GM23338 (cell line): ENCODE data around the gene KLRC3. TPM values are rescaled to one million over a fixed set of nuclear protein-coding genes. Genes with fewer than 3 reads are reported as not detected.

Experiments used
- ATAC-seq: fragments of 200-7000 bp; cut with Tn5 transposase; 3 replicates; pipeline ENCODE4 v1.9.1; 2020
- DNase-seq: peaks from one replicate; pipeline ENCODE4 v3.0.0-alpha.2; 2015; ENCODE audit warnings: low spot score
- H2AFZ ChIP-seq: fragments of 200-600 bp; sonication (generic); 2 replicates; pipeline ENCODE4 v1.8.0; 2016; ENCODE audit warnings: antibody characterized with exemption, mild to moderate bottlenecking, moderate library complexity
- H3F3A ChIP-seq: fragments of 200-600 bp; sonication (generic); replicated peaks from 2 replicates; pipeline ENCODE4 v1.8.0; 2017; ENCODE audit warnings: antibody characterized with exemption, mixed run types, low read depth
- H3K27ac ChIP-seq: fragments of 200-600 bp; sonication (generic); 2 replicates; pipeline ENCODE4 v1.6.1; 2016; ENCODE audit warnings: low read depth
- H3K27me3 ChIP-seq: fragments of 200-600 bp; sonication (generic); 2 replicates; pipeline ENCODE4 v1.8.0; 2016; ENCODE audit warnings: mild to moderate bottlenecking, mixed run types, moderate library complexity; ENCODE audit not compliant: insufficient read depth
- H3K36me3 ChIP-seq: fragments of 200-600 bp; sonication (generic); 2 replicates; pipeline ENCODE4 v1.8.0; 2016; ENCODE audit warnings: mild to moderate bottlenecking; ENCODE audit not compliant: insufficient read depth
- H3K4me1 ChIP-seq: fragments of 200-600 bp; sonication (generic); 2 replicates; pipeline ENCODE4 v1.8.0; 2016; ENCODE audit warnings: mild to moderate bottlenecking, moderate library complexity; ENCODE audit not compliant: insufficient read depth
- H3K4me2 ChIP-seq: fragments of 200-600 bp; sonication (generic); 2 replicates; pipeline ENCODE4 v1.7.1; 2017; ENCODE audit warnings: mixed run types
- H3K4me3 ChIP-seq: fragments of 200-600 bp; sonication (generic); 2 replicates; pipeline ENCODE4 v1.6.1; 2016; ENCODE audit warnings: mixed run types
- H3K79me2 ChIP-seq: fragments of 200-600 bp; sonication (generic); replicated peaks from 2 replicates; pipeline ENCODE4 v1.8.0; 2017; ENCODE audit warnings: mild to moderate bottlenecking; ENCODE audit not compliant: insufficient read depth
- H3K9me2 ChIP-seq: fragments of 200-600 bp; sonication (generic); 2 replicates; pipeline ENCODE4 v1.8.0; 2017; ENCODE audit not compliant: insufficient read depth
- H4K20me1 ChIP-seq: fragments of 200-600 bp; sonication (generic); replicated peaks from 2 replicates; pipeline ENCODE4 v1.8.0; 2017; ENCODE audit warnings: mild to moderate bottlenecking; ENCODE audit not compliant: insufficient read depth
- H3K27ac Mint-ChIP-seq: 2 replicates; pipeline ENCODE4 v1.8.0; 2020; ENCODE audit warnings: inconsistent platforms, mild to moderate bottlenecking, moderate library complexity, mixed read lengths
- H3K27me3 Mint-ChIP-seq: 3 replicates; pipeline ENCODE4 v1.8.0; 2022; ENCODE audit warnings: low read depth, mild to moderate bottlenecking, moderate library complexity, mixed read lengths, inconsistent platforms; ENCODE audit not compliant: insufficient read depth, poor library complexity
- H3K36me3 Mint-ChIP-seq: 3 replicates; pipeline ENCODE4 v1.8.0; 2021; ENCODE audit warnings: low read depth, mild to moderate bottlenecking, inconsistent platforms, moderate library complexity, mixed read lengths
- H3K4me1 Mint-ChIP-seq: 3 replicates; pipeline ENCODE4 v1.8.0; 2020; ENCODE audit warnings: mild to moderate bottlenecking, inconsistent platforms, mixed read lengths
- H3K4me3 Mint-ChIP-seq: 3 replicates; pipeline ENCODE4 v1.8.0; 2021; ENCODE audit warnings: moderate library complexity, mild to moderate bottlenecking, inconsistent platforms, mixed read lengths
- H3K9me3 Mint-ChIP-seq: 3 replicates; pipeline ENCODE4 v1.8.0; 2020; ENCODE audit warnings: moderate library complexity, mild to moderate bottlenecking, inconsistent platforms, mixed read lengths
- ETS1 ChIP-seq: IDR thresholded peaks from 2 replicates; pipeline ENCODE4 v1.6.1; 2016; ENCODE audit warnings: antibody characterized with exemption
- EZH2 ChIP-seq: fragments of 200-600 bp; sonication (generic); IDR thresholded peaks from one replicate; pipeline ENCODE4 v1.8.0; 2017; ENCODE audit warnings: antibody characterized with exemption, mild to moderate bottlenecking, low read depth; ENCODE audit not compliant: unreplicated experiment
- EZH2phosphoT487 ChIP-seq: fragments of 200-600 bp; sonication (generic); IDR thresholded peaks from one replicate; pipeline ENCODE4 v1.8.1; 2018; ENCODE audit warnings: antibody characterized with exemption; ENCODE audit not compliant: unreplicated experiment
- JUNB ChIP-seq: IDR thresholded peaks from one replicate; pipeline ENCODE4 v1.6.1; 2016; ENCODE audit warnings: antibody characterized with exemption; ENCODE audit not compliant: unreplicated experiment
- POLR2AphosphoS5 ChIP-seq: IDR thresholded peaks from 2 replicates; pipeline ENCODE4 v1.6.1; 2016; ENCODE audit warnings: antibody characterized with exemption, low read depth
- ZNF114 ChIP-seq: fragments of 250-450 bp; sonication (Bioruptor Pico); IDR thresholded peaks from 2 replicates; pipeline ENCODE4 v1.5.0; 2020; ENCODE audit warnings: mild to moderate bottlenecking, moderate library complexity
- polyA plus RNA-seq: library from polyadenylated mRNA; unstranded; fragments of >200 nt; fragmentation: Nextera tagmentation; extraction: Ambion mirVana; gene quantifications from 2 replicates; pipeline ENCODE4 v1.2.1, GENCODE V29; 2016
- total RNA-seq: library from RNA; depleted of rRNA; stranded (reverse); fragments of >200 nt; shearing (Covaris generic); gene quantifications from 2 replicates; pipeline ENCODE4 v1.2.3, GENCODE V29; 2014
- TF ChIP-seq, protein P1 (sequence below): fragments of 250-450 bp; sonication (Bioruptor Pico); IDR thresholded peaks from 2 replicates; pipeline ENCODE4 v1.5.0; 2020; ENCODE audit warnings: mild to moderate bottlenecking, moderate library complexity

Gene KLRC3
- total and polyA plus RNA-seq, 2 experiments from 2014 or later: not detected

GRCh38 chr12:10405294-10405693 is 15.1 kb downstream of the KLRC3 start (continued):
- TF ChIP-seq, protein P1, sequence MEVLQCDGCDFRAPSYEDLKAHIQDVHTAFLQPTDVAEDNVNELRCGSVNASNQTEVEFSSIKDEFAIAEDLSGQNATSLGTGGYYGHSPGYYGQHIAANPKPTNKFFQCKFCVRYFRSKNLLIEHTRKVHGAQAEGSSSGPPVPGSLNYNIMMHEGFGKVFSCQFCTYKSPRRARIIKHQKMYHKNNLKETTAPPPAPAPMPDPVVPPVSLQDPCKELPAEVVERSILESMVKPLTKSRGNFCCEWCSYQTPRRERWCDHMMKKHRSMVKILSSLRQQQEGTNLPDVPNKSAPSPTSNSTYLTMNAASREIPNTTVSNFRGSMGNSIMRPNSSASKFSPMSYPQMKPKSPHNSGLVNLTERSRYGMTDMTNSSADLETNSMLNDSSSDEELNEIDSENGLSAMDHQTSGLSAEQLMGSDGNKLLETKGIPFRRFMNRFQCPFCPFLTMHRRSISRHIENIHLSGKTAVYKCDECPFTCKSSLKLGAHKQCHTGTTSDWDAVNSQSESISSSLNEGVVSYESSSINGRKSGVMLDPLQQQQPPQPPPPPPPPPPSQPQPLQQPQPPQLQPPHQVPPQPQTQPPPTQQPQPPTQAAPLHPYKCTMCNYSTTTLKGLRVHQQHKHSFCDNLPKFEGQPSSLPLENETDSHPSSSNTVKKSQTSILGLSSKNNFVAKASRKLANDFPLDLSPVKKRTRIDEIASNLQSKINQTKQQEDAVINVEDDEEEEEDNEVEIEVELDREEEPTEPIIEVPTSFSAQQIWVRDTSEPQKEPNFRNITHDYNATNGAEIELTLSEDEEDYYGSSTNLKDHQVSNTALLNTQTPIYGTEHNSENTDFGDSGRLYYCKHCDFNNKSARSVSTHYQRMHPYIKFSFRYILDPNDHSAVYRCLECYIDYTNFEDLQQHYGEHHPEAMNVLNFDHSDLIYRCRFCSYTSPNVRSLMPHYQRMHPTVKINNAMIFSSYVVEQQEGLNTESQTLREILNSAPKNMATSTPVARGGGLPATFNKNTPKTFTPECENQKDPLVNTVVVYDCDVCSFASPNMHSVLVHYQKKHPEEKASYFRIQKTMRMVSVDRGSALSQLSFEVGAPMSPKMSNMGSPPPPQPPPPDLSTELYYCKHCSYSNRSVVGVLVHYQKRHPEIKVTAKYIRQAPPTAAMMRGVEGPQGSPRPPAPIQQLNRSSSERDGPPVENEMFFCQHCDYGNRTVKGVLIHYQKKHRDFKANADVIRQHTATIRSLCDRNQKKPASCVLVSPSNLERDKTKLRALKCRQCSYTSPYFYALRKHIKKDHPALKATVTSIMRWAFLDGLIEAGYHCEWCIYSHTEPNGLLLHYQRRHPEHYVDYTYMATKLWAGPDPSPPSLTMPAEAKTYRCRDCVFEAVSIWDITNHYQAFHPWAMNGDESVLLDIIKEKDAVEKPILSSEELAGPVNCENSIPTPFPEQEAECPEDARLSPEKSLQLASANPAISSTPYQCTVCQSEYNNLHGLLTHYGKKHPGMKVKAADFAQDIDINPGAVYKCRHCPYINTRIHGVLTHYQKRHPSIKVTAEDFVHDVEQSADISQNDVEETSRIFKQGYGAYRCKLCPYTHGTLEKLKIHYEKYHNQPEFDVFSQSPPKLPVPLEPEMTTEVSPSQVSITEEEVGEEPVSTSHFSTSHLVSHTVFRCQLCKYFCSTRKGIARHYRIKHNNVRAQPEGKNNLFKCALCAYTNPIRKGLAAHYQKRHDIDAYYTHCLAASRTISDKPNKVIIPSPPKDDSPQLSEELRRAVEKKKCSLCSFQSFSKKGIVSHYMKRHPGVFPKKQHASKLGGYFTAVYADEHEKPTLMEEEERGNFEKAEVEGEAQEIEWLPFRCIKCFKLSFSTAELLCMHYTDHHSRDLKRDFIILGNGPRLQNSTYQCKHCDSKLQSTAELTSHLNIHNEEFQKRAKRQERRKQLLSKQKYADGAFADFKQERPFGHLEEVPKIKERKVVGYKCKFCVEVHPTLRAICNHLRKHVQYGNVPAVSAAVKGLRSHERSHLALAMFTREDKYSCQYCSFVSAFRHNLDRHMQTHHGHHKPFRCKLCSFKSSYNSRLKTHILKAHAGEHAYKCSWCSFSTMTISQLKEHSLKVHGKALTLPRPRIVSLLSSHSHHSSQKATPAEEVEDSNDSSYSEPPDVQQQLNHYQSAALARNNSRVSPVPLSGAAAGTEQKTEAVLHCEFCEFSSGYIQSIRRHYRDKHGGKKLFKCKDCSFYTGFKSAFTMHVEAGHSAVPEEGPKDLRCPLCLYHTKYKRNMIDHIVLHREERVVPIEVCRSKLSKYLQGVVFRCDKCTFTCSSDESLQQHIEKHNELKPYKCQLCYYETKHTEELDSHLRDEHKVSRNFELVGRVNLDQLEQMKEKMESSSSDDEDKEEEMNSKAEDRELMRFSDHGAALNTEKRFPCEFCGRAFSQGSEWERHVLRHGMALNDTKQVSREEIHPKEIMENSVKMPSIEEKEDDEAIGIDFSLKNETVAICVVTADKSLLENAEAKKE (CRISPR knock-in tag): no peak
- TF ChIP-seq EZH2: no peak
- TF ChIP-seq EZH2phosphoT487: no peak
- TF ChIP-seq POLR2AphosphoS5: no peak
- TF ChIP-seq ETS1: no peak
- no peak for TF ChIP-seq ZNF114

- no peaks in the 10 kb centered on the region for H3K9me2 ChIP-seq
- H3K36me3 ChIP-seq: no peaks in the 10 kb centered on the region
- H4K20me1 ChIP-seq: no peaks in the 10 kb centered on the region
- TF ChIP-seq, protein P1 (CRISPR knock-in tag): no peak
- TF ChIP-seq JUNB: no peak
- H3K4me1 ChIP-seq: no peaks in the 10 kb centered on the region
- no peak overlapping the region for H3K4me3 Mint-ChIP-seq
- no peaks in the 10 kb centered on the region for H3F3A ChIP-seq
- no peaks in the 10 kb centered on the region for H3K36me3 Mint-ChIP-seq
- H3K79me2 ChIP-seq: no peaks in the 10 kb centered on the region
- no peak overlapping the region for H2AFZ ChIP-seq
- DNase-seq (no peak), ATAC-seq (no peak)
- no peak overlapping the region for H3K4me3 ChIP-seq
- H3K27ac ChIP-seq: no peak overlapping the region
- no peaks in the 10 kb centered on the region for H3K27me3 Mint-ChIP-seq
- no peak overlapping the region for H3K4me2 ChIP-seq
- H3K27me3 ChIP-seq: no peaks in the 10 kb centered on the region
- H3K9me3 Mint-ChIP-seq: no peaks in the 10 kb centered on the region
- H3K27ac Mint-ChIP-seq: no peak overlapping the region
- H3K4me1 Mint-ChIP-seq: peaks cover 8% of the 10 kb centered on the region; the same call in 2 of the 3 replicates
Measured at GRCh38 chr12:10404798-10405197, 15.6 kb downstream of the KLRC3 start.
